GM12878 (cell line): Measurements from ENCODE around the gene UBE2L6. TPM values are rescaled to one million over a fixed set of nuclear protein-coding genes. Genes with fewer than 3 reads are reported as not detected.

Experiments
- ATAC-seq: fragments of 200-7000 bp; cut with Tn5 transposase; 3 replicates; pipeline ENCODE4 v1.9.1; 2020; ENCODE audit warnings: mild to moderate bottlenecking, moderate library complexity
- BruUV-seq: library from RNA; stranded (reverse); fragments of 400-500 nt; replicated peaks from 2 replicates; lab custom pipeline; 2021; lab: Mats Ljungman, UMichigan
- CTCF ChIA-PET: fragments of 300-600 bp; sonication (Branson Sonifier 250); formaldehyde crosslinking; extraction: SDS; loops from one replicate; lab custom pipeline; 2021; ENCODE audit warnings: inconsistent platforms; lab: Yijun Ruan, JAX
- POLR2A ChIA-PET: fragments of 350-600 bp; formaldehyde crosslinking; extraction: SDS; loops from one replicate; lab custom pipeline; 2021; ENCODE audit warnings: inconsistent platforms; lab: Charles Lee
- RAD21 ChIA-PET: fragments of 300-600 bp; sonication (Branson Sonifier 250); formaldehyde crosslinking; loops from one replicate; lab custom pipeline; 2023; ENCODE audit warnings: antibody characterized with exemption; ENCODE audit not compliant: unreplicated experiment; lab: Charles Lee
- SMC1A ChIA-PET: fragments of 300-600 bp; sonication (Branson Sonifier 250); formaldehyde crosslinking; loops from one replicate; lab custom pipeline; 2023; ENCODE audit not compliant: unreplicated experiment, uncharacterized antibody; lab: Charles Lee
- DNase-seq: peaks from one replicate; pipeline ENCODE4 v3.0.0-alpha.2; 2011; ENCODE audit warnings: low read depth, low spot score
- FAIRE-seq: peaks from 3 replicates; lab custom pipeline; 2011; peaks lifted over from hg19 to GRCh38; lab: Jason Lieb, UNC
- H2AFZ ChIP-seq: 2 replicates; pipeline ENCODE4 v1.6.0; 2011; ENCODE audit warnings: low read depth, low read length, control low read depth; ENCODE audit not compliant: control insufficient read depth
- H3K27ac ChIP-seq: 2 replicates; pipeline ENCODE4 v1.5.1; 2011; ENCODE audit warnings: control low read depth; ENCODE audit not compliant: control insufficient read depth, insufficient read depth
- H3K27me3 ChIP-seq, 2 experiments: replicated peaks in 1 of 2; 2 replicates each; pipeline versions ENCODE4 v1.6.0 to v1.6.1; 2011; ENCODE audit warnings: low read length in 1 of 2; ENCODE audit not compliant: control insufficient read depth in 2 of 2, insufficient read depth in 2 of 2
- H3K36me3 ChIP-seq, 2 experiments: 2 replicates each; pipeline ENCODE4 v1.5.1; 2011; ENCODE audit warnings: low read length in 1 of 2; ENCODE audit not compliant: control insufficient read depth in 2 of 2, insufficient read depth in 2 of 2
- H3K4me1 ChIP-seq: 2 replicates; pipeline ENCODE4 v1.6.1; 2011; ENCODE audit warnings: mild to moderate bottlenecking, low read length, moderate library complexity, mixed read lengths; ENCODE audit not compliant: control insufficient read depth, insufficient read depth
- H3K4me2 ChIP-seq: 2 replicates; pipeline ENCODE4 v1.6.0; 2011; ENCODE audit warnings: control low read depth; ENCODE audit not compliant: control insufficient read depth, insufficient read depth
- H3K4me3 ChIP-seq: fragments of 200-600 bp; sonication (generic); 2 replicates; pipeline ENCODE4 v1.5.1; 2016
- H3K79me2 ChIP-seq: 2 replicates; pipeline ENCODE4 v1.6.0; 2011; ENCODE audit warnings: low read length; ENCODE audit not compliant: control insufficient read depth, insufficient read depth
- H3K9ac ChIP-seq: 2 replicates; pipeline ENCODE4 v1.8.0; 2011; ENCODE audit warnings: low read length, control low read depth, mixed read lengths; ENCODE audit not compliant: control insufficient read depth, insufficient read depth
- H3K9me3 ChIP-seq: replicated peaks from 3 replicates; pipeline ENCODE4 v1.5.1; 2011; ENCODE audit warnings: mild to moderate bottlenecking, low read length; ENCODE audit not compliant: control insufficient read depth, insufficient read depth
- H4K20me1 ChIP-seq: 2 replicates; pipeline ENCODE4 v1.6.0; 2011; ENCODE audit not compliant: control insufficient read depth, insufficient read depth
- ATF7 ChIP-seq: fragments of 450-650 bp; IDR thresholded peaks from 2 replicates; pipeline ENCODE4 v1.6.1; 2016; ENCODE audit warnings: low read depth, mild to moderate bottlenecking
- IKZF2 ChIP-seq, 2 experiments: fragments of 450-650 bp; IDR thresholded peaks; 2 replicates each; pipeline ENCODE4 v1.6.1; 2017; ENCODE audit warnings: mild to moderate bottlenecking in 2 of 2, moderate library complexity in 2 of 2
- KAT2A ChIP-seq: conservative IDR thresholded peaks from 2 replicates; pipeline ENCODE4 v1.6.1; 2011; ENCODE audit warnings: low read depth, low read length; ENCODE audit not compliant: control insufficient read depth
- LARP7 ChIP-seq: fragments of 450-650 bp; IDR thresholded peaks from 2 replicates; pipeline ENCODE4 v1.6.1; 2017; ENCODE audit warnings: mild to moderate bottlenecking
- MAX ChIP-seq: IDR thresholded peaks from 2 replicates; pipeline ENCODE4 v1.6.1; 2012; ENCODE audit warnings: low read depth, low read length, improper control_type of control experiment
- NRF1 ChIP-seq: conservative IDR thresholded peaks from 2 replicates; pipeline ENCODE4 v1.6.1; 2011; ENCODE audit warnings: mild to moderate bottlenecking, low read depth, low read length, improper control_type of control experiment
- POLR2A ChIP-seq: IDR thresholded peaks from 2 replicates; pipeline ENCODE4 v1.6.1; 2011; ENCODE audit warnings: low read depth, mild to moderate bottlenecking, low read length
- RELA ChIP-seq: fragments of 450-650 bp; IDR thresholded peaks from 2 replicates; pipeline ENCODE4 v1.8.0; 2014; ENCODE audit warnings: borderline replicate concordance; ENCODE audit not compliant: partially characterized antibody
- RUNX3 ChIP-seq: IDR thresholded peaks from 2 replicates; pipeline ENCODE4 v1.6.1; 2012; ENCODE audit warnings: low read length, inconsistent platforms
- SKIL ChIP-seq: fragments of 450-650 bp; IDR thresholded peaks from 2 replicates; pipeline ENCODE4 v1.6.1; 2017; ENCODE audit warnings: mild to moderate bottlenecking, low read depth, inconsistent platforms; ENCODE audit not compliant: poor library complexity, severe bottlenecking
- SRF ChIP-seq, 2 experiments: IDR thresholded peaks; 2 replicates each; pipeline ENCODE4 v1.6.1; 2011; ENCODE audit warnings: low read depth in 2 of 2, low read length in 2 of 2, mild to moderate bottlenecking in 1 of 2, moderate library complexity in 1 of 2
- USF2 ChIP-seq: IDR thresholded peaks from 2 replicates; pipeline ENCODE4 v1.6.1; 2011; ENCODE audit warnings: low read depth, low read length, improper control_type of control experiment, borderline replicate concordance
- ZNF384 ChIP-seq: IDR thresholded peaks from 2 replicates; pipeline ENCODE4 v1.6.1; 2012; ENCODE audit warnings: low read depth, mild to moderate bottlenecking, low read length, improper control_type of control experiment, borderline replicate concordance
- WGBS: methylation state at CpG from one replicate; pipeline ENCODE4 v1.1.6; 2016; ENCODE audit warnings: low lambda C conversion rate; ENCODE audit not compliant: insufficient replicate concordance, insufficient coverage; ENCODE audit errors: missing lambda C conversion rate; 5-methylcytosine and 5-hydroxymethylcytosine counted together
- in situ Hi-C: fragments of 300-500 bp; cut with MboI; formaldehyde crosslinking; loops from 9 replicates; pipeline ENCODE4 v1.14.3; 2018; ENCODE audit warnings: mixed read lengths
- intact Hi-C: fragments of 100-400 bp; cut with micrococcal nuclease; formaldehyde crosslinking; loops from one replicate; pipeline ENCODE4 v1.14.2; 2022; ENCODE audit not compliant: unreplicated experiment
- polyA plus RNA-seq, 11 experiments: library from polyadenylated mRNA; depleted of rRNA in 4 of 11; unstranded in 6 of 11; stranded (reverse) in 5 of 11; fragments of >200 nt; fragmentation: Nextera tagmentation in 4 of 11; fragmentation: Illumina TruSeq in 1 of 11; extraction: Ambion mirVana in 4 of 11; extraction: Trizol in 1 of 11; gene quantifications; 1 replicate in 1 of 11; 2 replicates in 10 of 11; pipeline versions ENCODE4 v1.2.1 to v1.2.3, GENCODE V29; 2011 to 2016; ENCODE audit warnings: inconsistent platforms in 2 of 11, missing spikeins in 2 of 11, low read depth in 1 of 11
- total RNA-seq, 4 experiments: library from RNA; depleted of rRNA in 3 of 4; stranded (reverse); fragments of >200 nt in 3 of 4; fragmentation: Illumina TruSeq in 1 of 4; extraction: Trizol in 1 of 4; gene quantifications; 2 replicates each; pipeline versions ENCODE4 v1.2.1 to v1.2.3, GENCODE V29; 2013 to 2021
- TF ChIP-seq, protein P1 (sequence below): fragments of 450-650 bp; formaldehyde crosslinking; IDR thresholded peaks from 2 replicates; pipeline ENCODE4 v1.4.0; 2022; ENCODE audit warnings: mild to moderate bottlenecking, moderate library complexity
- TF ChIP-seq, protein P2 (sequence below): IDR thresholded peaks from 2 replicates; pipeline ENCODE4 v1.6.1; 2012; ENCODE audit warnings: low read depth, low read length, improper control_type of control experiment

Gene UBE2L6
- total and polyA plus RNA-seq, 10 of the 15 experiments (the other 5 are each of a cell fraction or from before 2014, with no cell fraction given), result 114 to 295 (median 173) TPM

DNA sequence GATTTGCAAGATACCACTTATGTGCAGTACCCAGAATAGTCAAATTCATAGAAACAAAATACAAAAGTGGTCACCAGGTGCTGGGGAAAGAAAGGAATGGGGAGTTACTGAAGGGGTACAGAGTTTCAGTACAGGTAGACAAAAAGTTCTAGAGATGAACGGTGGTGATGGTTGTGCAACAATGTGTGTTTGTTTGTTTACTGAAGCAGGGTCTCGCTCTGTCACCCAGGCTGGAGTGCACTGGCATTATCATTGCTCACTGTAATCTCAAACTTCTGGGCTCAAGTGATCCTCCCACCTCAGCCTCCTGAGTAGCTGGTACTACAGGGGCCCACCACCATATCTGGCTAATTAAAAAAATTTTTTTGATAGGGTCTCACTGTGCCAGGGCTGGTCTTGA lies 12.1 kb downstream of the UBE2L6 start:
- Histone ChIP-seq H3K27me3 (no peaks in the 10 kb centered on the region), H3K27ac (no peak overlapping the region), H3K36me3 (peaks cover 34 to 55% of the 10 kb centered on the region in 2 experiments), H4K20me1 (no peaks in the 10 kb centered on the region), H2AFZ (no peak overlapping the region), H3K9me3 (no peaks in the 10 kb centered on the region), H3K4me3 (no peak overlapping the region), H3K9ac (no peak overlapping the region), H3K4me1 (no peaks in the 10 kb centered on the region), H3K79me2 (no peaks in the 10 kb centered on the region), H3K4me2 (no peak overlapping the region)
- in situ Hi-C loops (no loop called here), intact Hi-C loops (no loop called here)
- no TSS peak for BruUV-seq
- 68% methylated on average over 2 of the region's 2 CpGs for WGBS
- SMC1A ChIA-PET, result interaction anchor here (0.8 to 1.6 kb wide), 2 partner anchors 9 to 67 kb away, joined by 3 to 4 read pairs; no protein-coding TSS in a partner anchor
- DNase-seq, result no peak
- RAD21 ChIA-PET, result no interaction called here
- no peak for FAIRE-seq
- CTCF ChIA-PET, result interaction anchor here (0.6 to 1.4 kb wide), 2 partner anchors 13 to 204 kb away, joined by 3 to 4 read pairs; no protein-coding TSS in a partner anchor
- TF ChIP-seq ZNF384 (no peak), NRF1 (no peak), KAT2A (no peak), ATF7 (no peak), IKZF2 (IDR thresholded peaks at IDR 0.05) (no peak), MAX (no peak), USF2 (no peak), SKIL (no peak), RELA (no peak), LARP7 (no peak), RUNX3 (no peak), POLR2A (no peak), SRF (IDR thresholded peaks at IDR 0.05; ENCODE audit: low read depth in 2 of 2, low read length in 2 of 2) (no peak)
- TF ChIP-seq, protein P1, sequence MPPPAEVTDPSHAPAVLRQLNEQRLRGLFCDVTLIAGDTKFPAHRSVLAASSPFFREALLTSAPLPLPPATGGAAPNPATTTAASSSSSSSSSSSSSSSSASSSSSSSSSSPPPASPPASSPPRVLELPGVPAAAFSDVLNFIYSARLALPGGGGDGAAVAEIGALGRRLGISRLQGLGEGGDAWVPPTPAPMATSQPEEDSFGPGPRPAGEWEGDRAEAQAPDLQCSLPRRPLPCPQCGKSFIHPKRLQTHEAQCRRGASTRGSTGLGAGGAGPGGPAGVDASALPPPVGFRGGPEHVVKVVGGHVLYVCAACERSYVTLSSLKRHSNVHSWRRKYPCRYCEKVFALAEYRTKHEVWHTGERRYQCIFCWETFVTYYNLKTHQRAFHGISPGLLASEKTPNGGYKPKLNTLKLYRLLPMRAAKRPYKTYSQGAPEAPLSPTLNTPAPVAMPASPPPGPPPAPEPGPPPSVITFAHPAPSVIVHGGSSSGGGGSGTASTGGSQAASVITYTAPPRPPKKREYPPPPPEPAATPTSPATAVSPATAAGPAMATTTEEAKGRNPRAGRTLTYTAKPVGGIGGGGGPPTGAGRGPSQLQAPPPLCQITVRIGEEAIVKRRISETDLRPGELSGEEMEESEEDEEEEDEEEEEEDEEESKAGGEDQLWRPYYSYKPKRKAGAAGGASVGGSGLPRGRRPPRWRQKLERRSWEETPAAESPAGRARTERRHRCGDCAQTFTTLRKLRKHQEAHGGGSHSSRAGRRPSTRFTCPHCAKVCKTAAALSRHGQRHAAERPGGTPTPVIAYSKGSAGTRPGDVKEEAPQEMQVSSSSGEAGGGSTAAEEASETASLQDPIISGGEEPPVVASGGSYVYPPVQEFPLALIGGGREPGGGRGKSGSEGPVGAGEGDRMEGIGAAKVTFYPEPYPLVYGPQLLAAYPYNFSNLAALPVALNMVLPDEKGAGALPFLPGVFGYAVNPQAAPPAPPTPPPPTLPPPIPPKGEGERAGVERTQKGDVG (CRISPR knock-in tag), result no peak
- TF ChIP-seq, protein P2, sequence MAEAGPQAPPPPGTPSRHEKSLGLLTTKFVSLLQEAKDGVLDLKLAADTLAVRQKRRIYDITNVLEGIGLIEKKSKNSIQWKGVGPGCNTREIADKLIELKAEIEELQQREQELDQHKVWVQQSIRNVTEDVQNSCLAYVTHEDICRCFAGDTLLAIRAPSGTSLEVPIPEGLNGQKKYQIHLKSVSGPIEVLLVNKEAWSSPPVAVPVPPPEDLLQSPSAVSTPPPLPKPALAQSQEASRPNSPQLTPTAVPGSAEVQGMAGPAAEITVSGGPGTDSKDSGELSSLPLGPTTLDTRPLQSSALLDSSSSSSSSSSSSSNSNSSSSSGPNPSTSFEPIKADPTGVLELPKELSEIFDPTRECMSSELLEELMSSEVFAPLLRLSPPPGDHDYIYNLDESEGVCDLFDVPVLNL, result no peak
- POLR2A ChIA-PET, result interaction anchor here (0.5 kb wide), 1 partner anchor 144 kb away, joined by 3 read pairs; no protein-coding TSS in a partner anchor
- ATAC-seq, result no peak
